Fibroblast of lung (primary cell): ENCODE results near the gene BTC. TPM values are rescaled to one million over a fixed set of nuclear protein-coding genes. Genes with fewer than 3 reads are reported as not detected.
A peak's percentile ranks its signal among the peaks of the same experiment; 100 is the strongest.
"Not testable (repeated sequence)": the region's sequence is repeated elsewhere in the genome, so short reads cannot be mapped to it uniquely, and the experiment has no call there.

Experiments
- DNase-seq, 2 donors: peaks; one replicate each; pipeline versions ENCODE4 v3.0.0 to v3.0.0-alpha.2; 2010; ENCODE audit warnings: low read depth in 2 of 2
- H2AFZ ChIP-seq: 2 replicates; pipeline ENCODE4 v1.5.1; 2012; ENCODE audit warnings: low read length, control low read depth, inconsistent platforms
- H3K27ac ChIP-seq: 2 replicates; pipeline ENCODE4 v1.5.1; 2011; ENCODE audit warnings: low read length, control low read depth; ENCODE audit not compliant: insufficient read depth
- H3K27me3 ChIP-seq: 2 replicates; pipeline ENCODE4 v1.5.1; 2011; ENCODE audit warnings: mild to moderate bottlenecking, low read length; ENCODE audit not compliant: control insufficient read depth, insufficient read depth
- H3K36me3 ChIP-seq: 2 replicates; pipeline ENCODE4 v1.5.1; 2011; ENCODE audit warnings: low read length; ENCODE audit not compliant: control insufficient read depth, insufficient read depth
- H3K4me1 ChIP-seq: 2 replicates; pipeline ENCODE4 v1.5.1; 2011; ENCODE audit warnings: low read length; ENCODE audit not compliant: control insufficient read depth, insufficient read depth; ENCODE audit errors: extremely low read depth
- H3K4me2 ChIP-seq: 2 replicates; pipeline ENCODE4 v1.5.1; 2011; ENCODE audit warnings: low read length, control low read depth; ENCODE audit not compliant: insufficient read depth; ENCODE audit errors: extremely low read depth
- H3K4me3 ChIP-seq, 4 experiments: fragments of 200-600 bp in 1 of 4; sonication (generic) in 1 of 4; replicated peaks in 1 of 4; 2 replicates each; pipeline ENCODE4 v1.5.1; 2011 to 2016; ENCODE audit warnings: low read length in 4 of 4, low read depth in 3 of 4, mild to moderate bottlenecking in 3 of 4, control low read depth in 2 of 4, inconsistent platforms in 1 of 4, mixed read lengths in 1 of 4; ENCODE audit not compliant: insufficient read depth in 1 of 4; ENCODE audit errors: control extremely low read depth in 1 of 4
- H3K79me2 ChIP-seq: 2 replicates; pipeline ENCODE4 v1.5.1; 2012; ENCODE audit warnings: mild to moderate bottlenecking, low read length, inconsistent platforms; ENCODE audit not compliant: control insufficient read depth, insufficient read depth
- H3K9ac ChIP-seq: 2 replicates; pipeline ENCODE4 v1.5.1; 2011; ENCODE audit warnings: mild to moderate bottlenecking, low read length, control low read depth; ENCODE audit not compliant: insufficient read depth
- H3K9me3 ChIP-seq: 2 replicates; pipeline ENCODE4 v1.5.1; 2012; ENCODE audit warnings: low read depth, low read length; ENCODE audit not compliant: control insufficient read depth, insufficient read depth
- H4K20me1 ChIP-seq: 2 replicates; pipeline ENCODE4 v1.5.1; 2011; ENCODE audit warnings: low read length; ENCODE audit not compliant: control insufficient read depth, insufficient read depth; ENCODE audit errors: extremely low read depth
- CTCF ChIP-seq, 2 donors: IDR thresholded peaks in 1 of 2; conservative IDR thresholded peaks in 1 of 2; 1 replicate in 1 of 2; 2 replicates in 1 of 2; pipeline ENCODE4 v1.5.1; 2011 to 2012; ENCODE audit warnings: low read length in 2 of 2, control low read depth in 1 of 2, inconsistent platforms in 1 of 2, low read depth in 1 of 2, mild to moderate bottlenecking in 1 of 2
- EZH2 ChIP-seq: IDR thresholded peaks from 2 replicates; pipeline ENCODE4 v1.5.1; 2012; ENCODE audit warnings: low read length, control low read depth, mild to moderate bottlenecking; ENCODE audit errors: missing control alignments
- polyA plus RNA-seq, 2 donors: library from polyadenylated mRNA; depleted of rRNA in 1 of 2; stranded (reverse) in 1 of 2; unstranded in 1 of 2; fragments of >200 nt; gene quantifications; 2 replicates each; pipeline ENCODE4 v1.2.1, GENCODE V29; 2011 to 2012; ENCODE audit warnings: missing spikeins in 1 of 2
- total RNA-seq: library from RNA; depleted of rRNA; stranded (reverse); fragments of >200 nt; gene quantifications from 2 replicates; pipeline ENCODE4 v1.2.1, GENCODE V29; 2014

BTC gene
- total and polyA plus RNA-seq, 2 donors (not counting 1 experiment from before 2014, with no cell fraction given), result 0.41 to 7.8 TPM

- DNase-seq, result no peak
- TF ChIP-seq EZH2 (no peak), CTCF (conservative IDR thresholded peaks at IDR 0.05 in 1 of 2, IDR thresholded peaks at IDR 0.05 in 1 of 2; ENCODE audit: low read depth in 1 of 2, low read length in 2 of 2) (no peak)
These were observed 27.2 kb upstream of the BTC start for GRCh38 chr4:74821541-74821940.

GRCh38 chr4:74814052-74814451 is 19.7 kb upstream of the BTC start:
- no peaks in the 10 kb centered on the region for H3K36me3 ChIP-seq
- no peaks in the 10 kb centered on the region for H4K20me1 ChIP-seq

More at GRCh38 chr4:74821541-74821940, 27.2 kb upstream of the BTC start:
- no peak overlapping the region for H3K4me3 ChIP-seq
- H3K4me2 ChIP-seq, result no peak overlapping the region
- H4K20me1 ChIP-seq, result no peaks in the 10 kb centered on the region
- H2AFZ ChIP-seq, result no peak overlapping the region
- H3K9me3 ChIP-seq, result no peaks in the 10 kb centered on the region
- H3K9ac ChIP-seq, result no peak overlapping the region
- H3K36me3 ChIP-seq, result no peaks in the 10 kb centered on the region
- no peaks in the 10 kb centered on the region for H3K79me2 ChIP-seq
- peaks cover 2% of the 10 kb centered on the region for H3K27me3 ChIP-seq
- H3K4me1 ChIP-seq, result no peaks in the 10 kb centered on the region
- H3K27ac ChIP-seq, result no peak overlapping the region

GRCh38 chr4:74812056-74812455 is 17.7 kb upstream of the BTC start:
- H2AFZ ChIP-seq, DNase-seq, H3K4me3 ChIP-seq, H3K36me3 ChIP-seq, H3K4me1 ChIP-seq, H4K20me1 ChIP-seq, H3K27ac ChIP-seq, H3K27me3 ChIP-seq, H3K79me2 ChIP-seq, H3K9me3 ChIP-seq, H3K9ac ChIP-seq, H3K4me2 ChIP-seq: not testable (repeated sequence)

More at GRCh38 chr4:74814052-74814451, 19.7 kb upstream of the BTC start:
- Histone ChIP-seq H3K9ac (no peak overlapping the region), H2AFZ (no peak overlapping the region), H3K27me3 (no peaks in the 10 kb centered on the region), H3K4me2 (no peak overlapping the region), H3K4me1 (no peaks in the 10 kb centered on the region), H3K9me3 (no peaks in the 10 kb centered on the region), H3K27ac (no peak overlapping the region), H3K79me2 (no peaks in the 10 kb centered on the region), H3K4me3 (no peak overlapping the region)
- no peak for DNase-seq
- TF ChIP-seq EZH2, result no peak

GRCh38 chr4:74805601-74806000 is 11.3 kb upstream of the BTC start:
- Histone ChIP-seq H3K79me2 (no peaks in the 10 kb centered on the region), H3K27ac (no peak overlapping the region), H4K20me1 (no peaks in the 10 kb centered on the region), H3K4me2 (no peak overlapping the region), H3K9ac (no peak overlapping the region), H2AFZ (no peak overlapping the region), H3K4me3 (no peak overlapping the region), H3K9me3 (no peaks in the 10 kb centered on the region), H3K27me3 (no peaks in the 10 kb centered on the region), H3K36me3 (no peaks in the 10 kb centered on the region), H3K4me1 (no peaks in the 10 kb centered on the region)
- no peak for TF ChIP-seq EZH2
- no peak for TF ChIP-seq CTCF (conservative IDR thresholded peaks at IDR 0.05 in 1 of 2, IDR thresholded peaks at IDR 0.05 in 1 of 2; ENCODE audit: low read depth in 1 of 2, low read length in 2 of 2)
- DNase-seq, result peak; percentile 57 to 63
